Midbrain (tissue), 1 donor: ENCODE data around the gene LDLR.
A peak's percentile ranks its signal among the peaks of the same experiment; 100 is the strongest.

Experiments
- DNase-seq: peaks from one replicate; lab custom pipeline; 2025; lab: John Stamatoyannopoulos, UW

Gene LDLR

GRCh38 chr19:11089254-11090013 is at the start of gene LDLR:
Gene LDLR (plus strand): TSS chr19:11089463. CDS start chr19:11089549, 86 bp downstream.
- peak; percentile 74 for DNase-seq

GRCh38 chr19:11041194-11041593 is 48.1 kb upstream of the LDLR start:
- no peak for DNase-seq

- no peak for DNase-seq
Observed at GRCh38 chr19:11041966-11042627, 47.2 kb upstream of the LDLR start.

GRCh38 chr19:11044431-11044830 is 44.8 kb upstream of the LDLR start:
- no peak for DNase-seq

- no peak for DNase-seq
Observed at GRCh38 chr19:11045536-11045935, 43.7 kb upstream of the LDLR start.

- no peak for DNase-seq
Observed at GRCh38 chr19:11046605-11047354, 42.5 kb upstream of the LDLR start.

- DNase-seq: no peak
Observed at GRCh38 chr19:11047866-11048265, 41.4 kb upstream of the LDLR start.

GRCh38 chr19:11050323-11051114 is 38.7 kb upstream of the LDLR start:
- no peak for DNase-seq

GRCh38 chr19:11053817-11054195 is 35.5 kb upstream of the LDLR start:
- DNase-seq: no peak

GRCh38 chr19:11054200-11054599 is 35.1 kb upstream of the LDLR start:
- DNase-seq: no peak

GRCh38 chr19:11054628-11055027 is 34.6 kb upstream of the LDLR start:
- DNase-seq: no peak

- DNase-seq: no peak
Observed at GRCh38 chr19:11058246-11059030, 30.8 kb upstream of the LDLR start.

GRCh38 chr19:11059511-11060358 is 29.5 kb upstream of the LDLR start:
- DNase-seq: no peak

- no peak for DNase-seq
Observed at GRCh38 chr19:11061952-11062351, 27.3 kb upstream of the LDLR start.

GRCh38 chr19:11063434-11063833 is 25.8 kb upstream of the LDLR start:
- no peak for DNase-seq

- DNase-seq: peak; percentile 2
Observed at GRCh38 chr19:11064831-11065303, 24.4 kb upstream of the LDLR start.

GRCh38 chr19:11066326-11066725 is 22.9 kb upstream of the LDLR start:
- no peak for DNase-seq

GRCh38 chr19:11067356-11068113 is 21.7 kb upstream of the LDLR start:
- no peak for DNase-seq

- no peak for DNase-seq
Observed at GRCh38 chr19:11069561-11069960, 19.7 kb upstream of the LDLR start.
